Transverse colon (tissue), 4 donors: ENCODE data around the gene PCDHGA3. TPM values are rescaled to one million over a fixed set of nuclear protein-coding genes. Genes with fewer than 3 reads are reported as not detected.
A peak's percentile ranks its signal among the peaks of the same experiment; 100 is the strongest.

Experiments used
- DNase-seq: peaks from one replicate; pipeline ENCODE4 v3.0.0-alpha.2; 2019
- H3K27ac ChIP-seq, 4 donors: fragments of 200-600 bp; sonication (generic); 2 replicates each; pipeline ENCODE4 v1.5.1; 2016 to 2018; ENCODE audit warnings: inconsistent platforms in 4 of 4
- H3K27me3 ChIP-seq: fragments of 200-600 bp; sonication (generic); 2 replicates; pipeline ENCODE4 v1.5.1; 2017; ENCODE audit warnings: inconsistent platforms
- H3K36me3 ChIP-seq, 4 donors: fragments of 200-600 bp; sonication (generic); 2 replicates each; pipeline ENCODE4 v1.5.1; 2017 to 2019; ENCODE audit warnings: inconsistent platforms in 4 of 4
- H3K4me1 ChIP-seq, 4 donors: fragments of 200-600 bp; sonication (generic); 2 replicates each; pipeline ENCODE4 v1.5.1; 2017 to 2020; ENCODE audit warnings: inconsistent platforms in 4 of 4
- H3K4me3 ChIP-seq, 4 donors: fragments of 200-600 bp; sonication (generic); 1 replicate in 1 of 4; 2 replicates in 3 of 4; pipeline versions ENCODE4 v1.5.1 to v1.6.1; 2017 to 2019; ENCODE audit warnings: inconsistent platforms in 4 of 4
- H3K9me3 ChIP-seq, 2 donors: fragments of 200-600 bp; sonication (generic); 2 replicates each; pipeline ENCODE4 v1.5.1; 2017 to 2019; ENCODE audit warnings: inconsistent platforms in 2 of 2
- EP300 ChIP-seq: sonication (generic); formaldehyde crosslinking; IDR thresholded peaks from one replicate; pipeline ENCODE4 v1.6.1; 2017; ENCODE audit warnings: antibody characterized with exemption, low read depth
- POLR2A ChIP-seq: fragments of 450-650 bp; IDR thresholded peaks from one replicate; pipeline ENCODE4 v1.6.1; 2016; ENCODE audit warnings: antibody characterized with exemption, mild to moderate bottlenecking, moderate library complexity
- POLR2AphosphoS5 ChIP-seq, 3 donors: sonication (generic); formaldehyde crosslinking; IDR thresholded peaks; one replicate each; pipeline ENCODE4 v1.6.1; 2016; ENCODE audit warnings: antibody characterized with exemption in 3 of 3
- WGBS, 2 donors: methylation state at CpG; one replicate each; pipeline ENCODE4 v1.1.5; 2018; ENCODE audit warnings: low coverage in 1 of 2; 5-methylcytosine and 5-hydroxymethylcytosine counted together
- in situ Hi-C, 4 donors: fragments of 200-750 bp; cut with MboI; loops; one replicate each; pipeline versions ENCODE4 v1.15.0 to v1.15.1; 2017; ENCODE audit warnings: low sequenced_read_pairs in 3 of 4, low pct_ligation_motif_present in 1 of 4, low pct_unique_long_range_greater_than_20kb in 1 of 4
- intact Hi-C: fragments of 100-400 bp; cut with DNase I; formaldehyde crosslinking; loops from one replicate; pipeline ENCODE4 v1.15.1; 2023; ENCODE audit warnings: low total_unique reads
- total RNA-seq, 4 donors: library from RNA; depleted of rRNA; stranded (reverse); fragments of >200 nt; gene quantifications; one replicate each; pipeline ENCODE4 v1.1.0, GENCODE V29; 2016
- TF ChIP-seq, protein P1 (sequence below), 5 experiments: fragments of 200-600 bp in 3 of 5; fragments of 450-650 bp in 2 of 5; sonication (generic) in 3 of 5; IDR thresholded peaks; 1 replicate in 2 of 5; 2 replicates in 3 of 5; pipeline ENCODE4 v1.5.1; 2016 to 2017; ENCODE audit warnings: antibody characterized with exemption in 5 of 5, inconsistent platforms in 3 of 5, mild to moderate bottlenecking in 2 of 5, moderate library complexity in 1 of 5

Gene PCDHGA3
- total RNA-seq, 4 donors from 2014 or later: 0.55 to 4.9 (median 1.1) TPM

DNA sequence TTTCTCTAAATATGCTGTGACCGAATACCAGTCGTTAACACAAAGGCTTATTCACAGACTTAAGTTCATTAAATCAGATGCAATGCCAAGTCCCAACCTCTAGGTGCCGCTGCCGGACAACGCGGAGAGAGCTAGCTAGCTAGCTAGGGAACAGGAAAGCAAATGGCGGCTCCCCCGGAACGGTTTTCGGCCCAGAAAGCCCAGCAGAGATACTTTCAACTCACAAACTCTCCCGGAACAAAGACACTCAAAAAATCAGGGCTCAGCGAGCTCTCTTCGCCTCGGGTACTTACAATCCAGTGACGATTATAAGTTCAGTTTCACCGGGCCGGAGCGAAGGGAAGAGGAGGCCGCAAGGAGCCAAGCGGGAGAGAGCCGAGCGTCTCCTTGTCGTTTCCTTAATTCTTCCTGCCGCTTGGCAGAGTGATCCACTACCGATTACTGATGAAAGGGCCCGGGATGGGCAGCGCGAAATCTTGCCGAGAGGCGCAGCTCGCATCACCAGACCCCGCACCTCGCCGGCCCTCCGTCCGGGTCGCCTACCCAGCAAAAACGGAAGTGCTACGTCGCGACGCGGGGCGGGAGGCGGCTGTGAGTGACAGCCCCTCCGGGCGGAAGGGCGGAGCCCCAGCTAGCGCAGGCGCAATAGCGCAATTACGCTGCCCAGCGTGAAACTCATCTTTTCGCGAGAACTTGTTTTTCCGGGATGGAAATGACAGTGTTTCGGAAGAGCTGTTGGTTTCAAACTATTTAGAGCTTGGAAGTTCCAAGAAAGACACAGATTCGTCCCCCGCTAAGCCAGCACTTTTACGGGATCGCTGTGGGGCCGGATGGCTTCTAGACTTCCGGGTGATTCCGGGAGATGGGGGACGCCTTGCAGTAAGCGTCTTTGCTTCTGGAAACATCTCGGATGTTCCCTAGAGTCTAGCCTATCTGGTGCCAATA, 23.1 kb upstream of the PCDHGA3 start, which contains the start of gene TAF7:
TAF7 (minus strand) TSS at position 560 of the 945 bp plus-strand sequence. CDS start 740 bp downstream, outside the sequence.
- Histone ChIP-seq H3K9me3 (peaks cover 53 to 63% of the 10 kb centered on the region in 2 donors), H3K27me3 (no peaks in the 10 kb centered on the region), H3K4me1 (peaks cover 0 to 12% (median 4%) of the 10 kb centered on the region in 4 donors), H3K36me3 (peaks cover 0 to 45% (median 20%) of the 10 kb centered on the region in 4 donors), H3K4me3 (peak within 1 kb of the TSS; percentile 32 to 80 (median 62)), H3K27ac (peak within 1 kb of the TSS; percentile 87 to 97 (median 92))
- peak; percentile 92 for DNase-seq
- intact Hi-C loops: loop anchor here (10.0 kb wide), 1 partner anchor 244 kb away; no protein-coding TSS in a partner anchor
- TF ChIP-seq, protein P1, sequence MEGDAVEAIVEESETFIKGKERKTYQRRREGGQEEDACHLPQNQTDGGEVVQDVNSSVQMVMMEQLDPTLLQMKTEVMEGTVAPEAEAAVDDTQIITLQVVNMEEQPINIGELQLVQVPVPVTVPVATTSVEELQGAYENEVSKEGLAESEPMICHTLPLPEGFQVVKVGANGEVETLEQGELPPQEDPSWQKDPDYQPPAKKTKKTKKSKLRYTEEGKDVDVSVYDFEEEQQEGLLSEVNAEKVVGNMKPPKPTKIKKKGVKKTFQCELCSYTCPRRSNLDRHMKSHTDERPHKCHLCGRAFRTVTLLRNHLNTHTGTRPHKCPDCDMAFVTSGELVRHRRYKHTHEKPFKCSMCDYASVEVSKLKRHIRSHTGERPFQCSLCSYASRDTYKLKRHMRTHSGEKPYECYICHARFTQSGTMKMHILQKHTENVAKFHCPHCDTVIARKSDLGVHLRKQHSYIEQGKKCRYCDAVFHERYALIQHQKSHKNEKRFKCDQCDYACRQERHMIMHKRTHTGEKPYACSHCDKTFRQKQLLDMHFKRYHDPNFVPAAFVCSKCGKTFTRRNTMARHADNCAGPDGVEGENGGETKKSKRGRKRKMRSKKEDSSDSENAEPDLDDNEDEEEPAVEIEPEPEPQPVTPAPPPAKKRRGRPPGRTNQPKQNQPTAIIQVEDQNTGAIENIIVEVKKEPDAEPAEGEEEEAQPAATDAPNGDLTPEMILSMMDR (IDR thresholded peaks at IDR 0.05): peak; percentile 79 to 86 (median 85)
- TF ChIP-seq EP300 (no peak), POLR2A (peak; percentile 95), POLR2AphosphoS5 (IDR thresholded peaks at IDR 0.05) (peak; percentile 91 to 98 (median 96))
- 0 to 2% methylated on average over 1 to 67 of the region's 67 CpGs for WGBS, 2 donors
- in situ Hi-C loops: loop anchor here in 1 of 4 donors (25.0 kb wide), 1 partner anchor 242 kb away; no protein-coding TSS in a partner anchor

DNA sequence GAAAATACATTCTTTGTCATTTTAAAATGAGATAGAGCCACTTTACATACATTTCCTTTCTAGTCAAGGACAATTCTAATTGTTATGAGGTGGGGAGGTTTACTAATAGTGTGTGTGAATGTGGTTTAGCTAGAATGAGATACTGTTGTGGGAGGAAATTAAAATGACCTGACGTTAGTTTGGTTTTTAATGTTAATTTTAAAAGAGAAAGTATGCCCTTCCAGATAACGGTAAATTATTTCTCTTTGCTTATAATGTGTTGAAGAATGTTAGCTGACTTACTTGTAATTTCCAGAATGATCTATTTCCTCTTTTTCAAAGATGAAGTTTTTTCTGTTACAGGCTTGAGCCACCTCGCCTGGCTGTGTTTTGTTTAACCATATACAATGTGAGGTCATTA, 21.4 kb upstream of the PCDHGA3 start:
- WGBS, 2 donors: 77 to 93% methylated on average over 3 of the region's 3 CpGs
- intact Hi-C loops: loop anchor here (10.0 kb wide), 1 partner anchor 243 kb away; no protein-coding TSS in a partner anchor

DNA sequence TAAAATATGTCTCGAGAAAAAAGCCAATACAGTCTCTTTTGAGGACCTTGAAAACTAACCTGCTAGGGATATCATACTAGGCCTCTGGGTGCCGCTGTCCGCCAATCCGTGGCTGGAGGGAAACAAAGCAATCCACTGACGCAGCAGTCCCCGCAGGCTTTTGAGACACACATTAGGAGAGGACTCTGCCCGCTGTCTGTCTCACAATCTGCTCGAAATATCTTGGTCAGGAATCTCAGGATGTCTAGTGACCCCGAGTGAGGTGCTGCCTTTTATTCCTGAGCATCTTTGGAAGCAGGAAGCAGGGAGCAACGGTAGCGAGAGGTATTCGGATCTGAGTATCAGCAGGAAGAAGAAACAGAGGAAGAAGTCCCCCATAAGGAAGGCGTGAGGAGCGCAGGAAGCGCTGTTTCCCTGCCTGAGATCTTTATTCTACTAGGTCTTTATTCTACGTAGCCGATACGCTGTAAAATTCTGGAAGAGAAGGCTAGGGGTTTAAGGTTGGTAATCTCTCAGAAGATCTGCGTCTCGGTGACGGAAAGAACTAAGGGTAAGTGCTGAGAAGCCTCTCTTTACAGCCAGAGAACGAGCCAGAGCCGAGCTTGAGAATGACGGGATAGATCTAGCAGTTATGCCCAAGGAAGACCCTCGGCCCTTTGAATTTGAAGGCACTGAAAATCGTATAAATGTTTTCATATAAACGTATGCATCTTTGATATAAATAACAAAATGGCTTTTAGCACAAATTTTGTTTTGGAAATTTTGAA, 17.4 kb upstream of the PCDHGA3 start:
- Histone ChIP-seq H3K36me3 (no peaks in the 10 kb centered on the region), H3K9me3 (peaks cover 24 to 41% of the 10 kb centered on the region in 2 donors), H3K27ac (peak overlapping the region; percentile 14 to 64 (median 38)), H3K4me1 (peaks cover 0 to 2% (median under 1%) of the 10 kb centered on the region in 4 donors), H3K27me3 (peaks cover 13% of the 10 kb centered on the region), H3K4me3 (peak overlapping the region in 3 of 4 donors; percentile 26 to 50 (median 35))
- 19 to 29% methylated on average over 24 to 27 of the region's 27 CpGs for WGBS, 2 donors
- in situ Hi-C loops (no loop called here), intact Hi-C loops (loop anchor here (10.0 kb wide), 1 partner anchor 239 kb away; no protein-coding TSS in a partner anchor)
- TF ChIP-seq EP300 (no peak), POLR2AphosphoS5 (IDR thresholded peaks at IDR 0.05) (peak in 1 of 3 donors; percentile 31)
- TF ChIP-seq, protein P1 (IDR thresholded peaks at IDR 0.05): peak; percentile 39 to 49 (median 44)
- peak; percentile 63 for DNase-seq

More for the DNA sequence above, 21.4 kb upstream of the PCDHGA3 start:
- no peak overlapping the region for H3K27ac ChIP-seq
- H3K4me1 ChIP-seq: peaks cover 0 to 12% (median 4%) of the 10 kb centered on the region in 4 donors
- H3K27me3 ChIP-seq: no peaks in the 10 kb centered on the region
- peaks cover 38 to 50% of the 10 kb centered on the region in 2 donors for H3K9me3 ChIP-seq
- no peak overlapping the region for H3K4me3 ChIP-seq
- in situ Hi-C loops: loop anchor here in 1 of 4 donors (25.0 kb wide), 1 partner anchor 240 kb away; no protein-coding TSS in a partner anchor
- peaks cover 0 to 27% (median 12%) of the 10 kb centered on the region in 4 donors for H3K36me3 ChIP-seq
- no peak for DNase-seq
- TF ChIP-seq POLR2A: no peak
- TF ChIP-seq, protein P1 (IDR thresholded peaks at IDR 0.05): no peak
- TF ChIP-seq EP300: no peak
